Karpas-422 (cell line): ENCODE data around the gene CTXN3. TPM values are rescaled to one million over a fixed set of nuclear protein-coding genes. Genes with fewer than 3 reads are reported as not detected.

Source experiments
- DNase-seq: peaks from one replicate; pipeline ENCODE4 v3.0.0-alpha.2; 2015
- H2AFZ ChIP-seq: fragments of 200-600 bp; sonication (generic); 2 replicates; pipeline ENCODE4 v1.6.1; 2014; ENCODE audit warnings: antibody characterized with exemption, low read length, mixed read lengths
- H3K27ac ChIP-seq: fragments of 200-600 bp; sonication (generic); 2 replicates; pipeline ENCODE4 v1.5.1; 2014; ENCODE audit warnings: mild to moderate bottlenecking, low read length, moderate library complexity
- H3K27me3 ChIP-seq: fragments of 200-600 bp; sonication (generic); 2 replicates; pipeline ENCODE4 v1.6.1; 2014; ENCODE audit warnings: low read length, mixed read lengths
- H3K36me3 ChIP-seq: fragments of 200-600 bp; sonication (generic); 2 replicates; pipeline ENCODE4 v1.6.1; 2014; ENCODE audit warnings: low read length, mixed read lengths; ENCODE audit not compliant: insufficient read depth
- H3K4me1 ChIP-seq: fragments of 200-600 bp; sonication (generic); 2 replicates; pipeline ENCODE4 v1.6.1; 2014; ENCODE audit warnings: mild to moderate bottlenecking, low read length, mixed read lengths
- H3K4me2 ChIP-seq: fragments of 200-600 bp; sonication (generic); 2 replicates; pipeline ENCODE4 v1.6.1; 2014; ENCODE audit warnings: low read length, low read depth, mild to moderate bottlenecking; ENCODE audit not compliant: poor library complexity, severe bottlenecking
- H3K4me3 ChIP-seq: fragments of 200-600 bp; sonication (generic); 2 replicates; pipeline ENCODE4 v1.5.1; 2014; ENCODE audit warnings: mild to moderate bottlenecking, antibody characterized with exemption, low read length, mixed read lengths
- H3K79me2 ChIP-seq: fragments of 200-600 bp; sonication (generic); 2 replicates; pipeline ENCODE4 v1.6.1; 2014; ENCODE audit warnings: mild to moderate bottlenecking, low read length, mixed read lengths
- H3K9ac ChIP-seq: fragments of 200-600 bp; sonication (generic); 2 replicates; pipeline ENCODE4 v1.6.0; 2014; ENCODE audit warnings: low read length
- H3K9me2 ChIP-seq: fragments of 200-600 bp; sonication (generic), shearing (Covaris generic); replicated peaks from 2 replicates; pipeline ENCODE4 v1.6.0; 2014; ENCODE audit warnings: mild to moderate bottlenecking, low read length, moderate library complexity; ENCODE audit not compliant: insufficient read depth
- H3K9me3 ChIP-seq: fragments of 300-700, 200-600 bp; sonication (generic); 2 replicates; pipeline ENCODE4 v1.6.1; 2014; ENCODE audit warnings: low read length, mixed read lengths
- H4K20me1 ChIP-seq: fragments of 200-600 bp; sonication (generic); 2 replicates; pipeline ENCODE4 v1.6.1; 2014; ENCODE audit warnings: mild to moderate bottlenecking, antibody characterized with exemption, low read length, low read depth; ENCODE audit not compliant: insufficient read depth
- total RNA-seq: library from RNA; depleted of rRNA; stranded (reverse); fragments of >200 nt; shearing (Covaris generic); gene quantifications from 2 replicates; pipeline ENCODE4 v1.2.3, GENCODE V29; 2014; ENCODE audit warnings: low replicate concordance; rRNA removed

The CTXN3 gene
- total RNA-seq, 1 experiment from 2014 or later: not detected

- H3K9me2 ChIP-seq: no peaks in the 10 kb centered on the region
- no peaks in the 10 kb centered on the region for H3K27me3 ChIP-seq
- H3K36me3 ChIP-seq: no peaks in the 10 kb centered on the region
- no peaks in the 10 kb centered on the region for H3K9me3 ChIP-seq
- no peaks in the 10 kb centered on the region for H4K20me1 ChIP-seq
- no peak overlapping the region for H3K9ac ChIP-seq
- H3K4me3 ChIP-seq: no peak overlapping the region
- H3K4me1 ChIP-seq: peaks cover 3% of the 10 kb centered on the region
- no peak overlapping the region for H3K4me2 ChIP-seq
- no peaks in the 10 kb centered on the region for H3K79me2 ChIP-seq
- no peak overlapping the region for H2AFZ ChIP-seq
- H3K27ac ChIP-seq: no peak overlapping the region
- no peak for DNase-seq
These were observed 58.3 kb downstream of the CTXN3 start for GRCh38 chr5:127707209-127707608.

Other genes with a start within 250 kb of the CTXN3 start
- gene PRRC1, start 131.4 kb upstream of the CTXN3 start, total RNA-seq: 54.4 and 68.6 TPM in 2 replicates
- not detected in 2 replicates for gene CCDC192, start 54.3 kb downstream of the CTXN3 start, total RNA-seq